Measurements from ENCODE around the gene SLC44A3. TPM values are rescaled to one million over a fixed set of nuclear protein-coding genes. Genes with fewer than 3 reads are reported as not detected.
"Not testable (repeated sequence)": the region's sequence is repeated elsewhere in the genome, so short reads cannot be mapped to it uniquely, and the experiment has no call there.

Gene SLC44A3
- polyA plus RNA-seq, 1 of the 3 experiments (the other 2 are of a cell fraction): 2.6 TPM

- ChIA-PET POLR2A (no interaction called here), CTCF (interaction anchor here (2.6 kb wide), 1 partner anchor 86 kb away, joined by 16 read pairs; no protein-coding TSS in a partner anchor)
- Histone ChIP-seq H3K4me2 (no peak overlapping the region), H2AFZ (ENCODE audit: low read depth) (no peak overlapping the region), H3F3A (replicated peaks; ENCODE audit: insufficient read depth) (peaks cover 2% of the 10 kb centered on the region), H4K20me1 (ENCODE audit: insufficient read depth) (no peaks in the 10 kb centered on the region), H3K79me2 (ENCODE audit: insufficient read depth) (no peaks in the 10 kb centered on the region), H3K36me3 (replicated peaks in 1 of 2; ENCODE audit: control insufficient read depth in 1 of 2, insufficient read depth in 2 of 2, low read length in 1 of 2) (no peaks in the 10 kb centered on the region), H3K27ac (ENCODE audit: low read depth in 2 of 2, low read length in 1 of 2) (no peak overlapping the region), H3K9me3 (no peaks in the 10 kb centered on the region), H3K4me3 (ENCODE audit: low read depth in 2 of 2, low read length in 1 of 2) (no peak overlapping the region), H3K9ac (no peak overlapping the region), H3K4me1 (ENCODE audit: control insufficient read depth in 1 of 2, insufficient read depth in 2 of 2, low read depth in 1 of 2, low read length in 1 of 2) (peaks cover 0 to 21% of the 10 kb centered on the region in 2 experiments), H3K27me3 (ENCODE audit: insufficient read depth) (no peaks in the 10 kb centered on the region), H3K9me2 (no peaks in the 10 kb centered on the region)
- WGBS (ENCODE audit: low lambda C conversion rate): 89% methylated on average over 3 of the region's 3 CpGs
- no peak for TF ChIP-seq CHD2 (IDR thresholded peaks at IDR 0.05; ENCODE audit: low read length, partially characterized antibody)
- no peak for TF ChIP-seq POLR2AphosphoS5 (IDR thresholded peaks at IDR 0.05; ENCODE audit: low read depth, low read length)
- TF ChIP-seq RAD21 (IDR thresholded peaks at IDR 0.05; ENCODE audit: low read length): no peak
- no peak for TF ChIP-seq SIN3A (IDR thresholded peaks at IDR 0.05; ENCODE audit: borderline replicate concordance, low read depth, low read length)
- no peak for TF ChIP-seq GATA2 (CRISPR knock-in tag; IDR thresholded peaks at IDR 0.05)
- no peak for TF ChIP-seq TAF1 (IDR thresholded peaks at IDR 0.05; ENCODE audit: borderline replicate concordance, low read depth, low read length)
- TF ChIP-seq, protein P1, sequence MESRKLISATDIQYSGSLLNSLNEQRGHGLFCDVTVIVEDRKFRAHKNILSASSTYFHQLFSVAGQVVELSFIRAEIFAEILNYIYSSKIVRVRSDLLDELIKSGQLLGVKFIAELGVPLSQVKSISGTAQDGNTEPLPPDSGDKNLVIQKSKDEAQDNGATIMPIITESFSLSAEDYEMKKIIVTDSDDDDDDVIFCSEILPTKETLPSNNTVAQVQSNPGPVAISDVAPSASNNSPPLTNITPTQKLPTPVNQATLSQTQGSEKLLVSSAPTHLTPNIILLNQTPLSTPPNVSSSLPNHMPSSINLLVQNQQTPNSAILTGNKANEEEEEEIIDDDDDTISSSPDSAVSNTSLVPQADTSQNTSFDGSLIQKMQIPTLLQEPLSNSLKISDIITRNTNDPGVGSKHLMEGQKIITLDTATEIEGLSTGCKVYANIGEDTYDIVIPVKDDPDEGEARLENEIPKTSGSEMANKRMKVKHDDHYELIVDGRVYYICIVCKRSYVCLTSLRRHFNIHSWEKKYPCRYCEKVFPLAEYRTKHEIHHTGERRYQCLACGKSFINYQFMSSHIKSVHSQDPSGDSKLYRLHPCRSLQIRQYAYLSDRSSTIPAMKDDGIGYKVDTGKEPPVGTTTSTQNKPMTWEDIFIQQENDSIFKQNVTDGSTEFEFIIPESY (IDR thresholded peaks at IDR 0.05; ENCODE audit: borderline replicate concordance, low read depth): no peak
- TF ChIP-seq MXI1 (IDR thresholded peaks at IDR 0.05; ENCODE audit: low read depth, low read length): no peak
- no peak for TF ChIP-seq REST (IDR thresholded peaks at IDR 0.05; ENCODE audit: low read depth, low read length)
- TF ChIP-seq FOXM1 (IDR thresholded peaks at IDR 0.05; ENCODE audit: low read depth): no peak
- no peak for TF ChIP-seq USF2 (IDR thresholded peaks at IDR 0.05; ENCODE audit: borderline replicate concordance, low read depth, low read length)
- no peak for TF ChIP-seq FOSL2 (IDR thresholded peaks at IDR 0.05; ENCODE audit: borderline replicate concordance, low read depth)
- no peak for TF ChIP-seq NFIC (IDR thresholded peaks at IDR 0.05; ENCODE audit: borderline replicate concordance)
- DNase-seq: no peak
Observed at GRCh38 chr1:94940738-94941137, 120.6 kb downstream of the SLC44A3 start.

GRCh38 chr1:94941480-94941879 is 121.3 kb downstream of the SLC44A3 start:
- DNase-seq; H3F3A ChIP-seq (replicated peaks; ENCODE audit: insufficient read depth); H3K9ac ChIP-seq; H4K20me1 ChIP-seq (ENCODE audit: insufficient read depth); H3K4me3 ChIP-seq (ENCODE audit: low read depth in 2 of 2, low read length in 1 of 2); CTCF ChIA-PET; H3K9me2 ChIP-seq; H3K9me3 ChIP-seq; H3K4me2 ChIP-seq; H3K27me3 ChIP-seq (ENCODE audit: insufficient read depth); H3K27ac ChIP-seq (ENCODE audit: low read depth in 2 of 2, low read length in 1 of 2); H3K36me3 ChIP-seq (replicated peaks in 1 of 2; ENCODE audit: control insufficient read depth in 1 of 2, insufficient read depth in 2 of 2, low read length in 1 of 2); H3K79me2 ChIP-seq (ENCODE audit: insufficient read depth); H2AFZ ChIP-seq (ENCODE audit: low read depth); POLR2A ChIA-PET: not testable (repeated sequence)
- peaks cover 0 to 14% of the 10 kb centered on the region in 2 experiments; a peak in 3 of 4 replicates for H3K4me1 ChIP-seq (ENCODE audit: control insufficient read depth in 1 of 2, insufficient read depth in 2 of 2, low read depth in 1 of 2, low read length in 1 of 2)
- 100% methylated on average over 1 of the region's 1 CpG for WGBS (ENCODE audit: low lambda C conversion rate)

Data from SK-N-SH (cell line).